ENCODE data around the gene DTX1.

The DTX1 gene

DNA sequence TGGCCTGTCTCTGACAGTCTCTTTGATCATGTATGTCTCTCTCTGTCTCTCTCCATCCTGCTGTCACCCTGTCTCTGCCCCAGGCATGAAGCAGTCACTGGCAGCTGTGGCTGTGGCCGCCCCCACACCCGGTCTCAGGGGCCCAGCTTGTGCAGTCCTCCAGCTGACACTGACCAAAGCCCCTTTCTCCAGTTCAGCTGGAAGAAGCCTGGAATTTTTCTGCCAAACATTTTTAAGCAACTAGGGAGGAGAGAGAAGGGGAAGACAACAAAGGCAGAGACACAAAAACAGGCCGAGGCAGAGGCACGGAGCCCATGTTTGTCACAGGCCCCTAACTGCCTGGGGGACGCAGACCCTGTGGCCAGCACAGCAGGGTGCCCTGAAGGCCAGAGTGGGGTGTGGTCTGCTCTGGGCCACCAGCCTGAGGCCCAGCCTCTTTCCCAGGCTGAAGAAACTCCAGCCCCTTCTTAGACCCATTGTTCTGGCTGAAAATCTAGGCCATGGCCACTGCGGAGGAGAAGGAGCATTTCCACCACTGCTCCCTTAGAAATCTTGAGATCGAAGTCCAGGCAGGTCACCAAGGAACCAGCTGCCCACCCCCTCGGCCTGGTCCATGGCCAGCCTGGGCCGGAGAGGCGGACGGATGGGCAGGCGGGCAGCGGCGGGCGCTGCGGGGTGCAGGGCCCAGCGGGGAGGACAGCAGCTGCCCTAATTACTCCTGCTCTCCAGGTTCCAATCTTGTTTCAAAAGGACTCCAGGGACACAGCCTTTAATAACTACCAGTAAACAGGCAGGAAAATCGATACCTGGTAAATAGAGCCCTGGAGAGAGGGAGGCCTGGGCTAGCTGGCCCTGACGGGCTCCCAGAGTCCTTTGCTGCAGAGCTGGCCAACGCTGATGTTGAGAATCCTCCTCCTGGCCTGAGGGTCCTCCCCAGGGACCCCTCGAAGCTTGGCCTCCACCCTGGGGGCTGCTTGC, 14.9 kb downstream of the DTX1 start:
- no peak for DNase-seq

DNA sequence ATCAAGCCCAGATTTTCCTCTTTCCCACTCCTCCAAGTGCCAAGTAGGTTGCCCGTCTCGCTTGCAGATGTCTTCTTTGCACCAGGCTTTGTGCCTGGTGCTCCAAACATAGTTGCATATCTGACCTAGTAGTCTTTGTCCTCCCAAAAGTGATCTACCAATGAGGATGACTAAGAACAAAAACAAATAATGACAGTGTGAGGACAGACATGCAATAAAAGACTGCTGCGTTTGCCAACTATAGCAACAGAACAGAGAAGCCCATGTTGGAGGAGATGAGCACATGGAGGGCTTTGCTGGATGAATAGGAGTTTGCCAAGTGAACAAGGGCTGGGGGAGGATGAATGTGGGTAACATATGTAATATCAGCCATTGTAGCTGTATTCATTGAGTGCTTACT, 15.6 kb downstream of the DTX1 start:
- DNase-seq, result no peak

DNA sequence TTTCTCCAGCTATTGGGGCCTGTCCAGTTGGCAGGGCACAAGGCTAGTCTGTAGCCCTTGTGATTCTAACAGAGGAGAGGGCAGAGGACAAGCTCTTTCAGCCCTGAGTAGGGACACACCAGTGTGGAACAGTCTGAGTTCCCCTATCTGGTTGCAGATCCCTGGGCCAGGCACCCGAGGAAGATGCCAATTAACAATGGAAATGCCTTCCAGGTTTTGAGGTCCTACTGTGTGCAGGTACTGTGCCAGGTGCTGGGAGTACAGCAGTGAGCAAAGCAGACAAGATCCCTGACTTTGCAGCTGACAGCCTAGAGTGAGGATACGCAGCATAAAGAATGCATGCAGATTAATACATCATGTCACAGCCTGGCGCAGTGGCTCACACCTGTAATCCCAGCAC, 17.1 kb downstream of the DTX1 start:
- DNase-seq, result no peak

DNA sequence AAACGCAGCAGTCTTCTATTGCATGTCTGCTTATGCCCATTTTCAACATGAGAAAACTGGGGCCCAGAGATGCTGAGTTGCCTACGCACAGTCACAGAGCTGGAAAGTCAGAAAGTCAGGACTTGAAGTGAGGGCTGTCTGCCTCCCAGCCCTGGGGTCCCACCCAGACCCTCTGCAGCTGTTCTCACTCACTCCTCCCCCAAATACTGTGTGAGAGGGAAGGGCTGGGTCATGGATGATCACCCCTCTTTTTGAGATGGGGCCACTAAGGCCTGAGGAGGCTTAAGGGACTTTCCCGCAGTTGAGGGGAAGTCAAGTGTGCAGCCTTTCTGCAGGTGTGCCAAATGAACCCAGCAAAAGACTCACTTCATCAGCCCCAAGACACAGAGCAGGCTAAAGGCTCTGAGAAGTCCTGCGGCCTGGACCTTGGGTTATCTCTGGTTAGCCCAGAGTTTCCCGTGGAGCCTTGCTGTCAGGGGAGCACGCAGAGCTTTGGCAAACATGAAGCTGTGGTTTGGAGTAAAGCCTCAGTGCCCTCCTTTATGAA, 18.7 kb downstream of the DTX1 start:
- DNase-seq, result no peak

DNA sequence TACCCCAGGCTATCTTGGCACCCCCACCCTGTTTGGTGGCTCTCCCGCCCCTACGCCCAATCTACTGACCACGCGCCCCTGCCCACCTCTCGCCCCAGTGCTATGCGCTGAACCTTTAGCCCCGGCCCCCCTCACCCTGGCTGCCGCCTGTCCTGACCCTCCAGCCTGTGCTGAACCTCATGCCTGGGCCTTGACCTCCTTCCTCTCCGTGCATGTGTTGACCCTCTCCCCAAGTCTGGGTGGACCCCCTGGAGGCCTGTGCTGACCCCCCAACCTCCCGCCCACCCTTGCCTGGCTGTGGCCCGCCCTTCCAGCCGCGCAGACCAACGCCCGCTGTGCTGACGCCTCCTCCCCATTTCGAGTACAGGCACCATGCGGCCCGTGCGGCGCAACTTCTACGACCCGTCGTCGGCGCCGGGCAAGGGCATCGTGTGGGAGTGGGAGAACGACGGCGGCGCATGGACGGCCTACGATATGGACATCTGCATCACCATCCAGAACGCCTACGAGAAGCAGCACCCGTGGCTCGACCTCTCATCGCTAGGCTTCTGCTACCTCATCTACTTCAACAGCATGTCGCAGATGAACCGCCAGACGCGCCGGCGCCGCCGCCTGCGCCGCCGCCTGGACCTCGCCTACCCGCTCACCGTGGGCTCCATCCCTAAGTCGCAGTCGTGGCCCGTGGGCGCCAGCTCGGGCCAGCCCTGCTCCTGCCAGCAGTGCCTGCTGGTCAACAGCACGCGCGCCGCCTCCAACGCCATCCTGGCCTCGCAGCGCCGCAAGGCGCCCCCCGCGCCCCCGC, 20.7 kb downstream of the DTX1 start:
- peak in 1 of 3 donors; percentile 36 for DNase-seq

DNA sequence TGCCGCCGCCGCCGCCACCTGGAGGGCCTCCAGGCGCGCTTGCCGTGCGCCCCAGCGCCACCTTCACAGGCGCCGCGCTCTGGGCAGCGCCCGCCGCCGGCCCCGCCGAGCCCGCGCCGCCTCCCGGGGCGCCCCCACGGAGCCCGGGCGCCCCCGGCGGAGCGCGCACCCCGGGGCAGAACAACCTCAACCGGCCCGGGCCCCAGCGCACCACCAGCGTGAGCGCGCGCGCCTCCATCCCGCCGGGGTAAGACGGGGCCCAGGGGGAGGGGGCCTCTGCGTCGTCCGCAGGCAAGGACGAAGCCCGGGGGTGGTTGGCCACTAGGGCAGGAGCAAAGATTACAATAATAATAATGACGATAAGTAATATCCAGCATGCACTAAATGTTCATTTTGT, 21.3 kb downstream of the DTX1 start:
- DNase-seq, result no peak

DNA sequence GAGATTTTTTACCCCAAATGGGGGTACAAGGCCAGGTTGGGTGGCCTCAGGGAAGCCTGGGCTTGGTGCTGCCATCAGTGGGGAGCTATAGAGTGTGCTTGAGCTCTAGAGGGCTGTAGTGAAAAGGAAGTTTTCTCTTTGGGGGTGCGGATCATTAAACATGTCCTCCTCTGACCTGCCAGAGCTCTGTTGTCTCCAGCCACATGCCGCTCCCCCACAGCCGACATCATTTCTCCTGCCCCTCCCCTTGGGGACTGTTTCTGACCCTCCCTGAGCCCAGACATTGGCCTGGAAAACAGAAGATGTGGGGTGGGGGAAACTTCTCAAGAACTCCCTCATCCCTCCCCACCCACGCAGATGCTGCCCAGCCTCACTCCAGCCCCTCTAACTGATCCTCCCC, 25.3 kb downstream of the DTX1 start:
- peak; percentile 48 to 73 (median 72) for DNase-seq

DNA sequence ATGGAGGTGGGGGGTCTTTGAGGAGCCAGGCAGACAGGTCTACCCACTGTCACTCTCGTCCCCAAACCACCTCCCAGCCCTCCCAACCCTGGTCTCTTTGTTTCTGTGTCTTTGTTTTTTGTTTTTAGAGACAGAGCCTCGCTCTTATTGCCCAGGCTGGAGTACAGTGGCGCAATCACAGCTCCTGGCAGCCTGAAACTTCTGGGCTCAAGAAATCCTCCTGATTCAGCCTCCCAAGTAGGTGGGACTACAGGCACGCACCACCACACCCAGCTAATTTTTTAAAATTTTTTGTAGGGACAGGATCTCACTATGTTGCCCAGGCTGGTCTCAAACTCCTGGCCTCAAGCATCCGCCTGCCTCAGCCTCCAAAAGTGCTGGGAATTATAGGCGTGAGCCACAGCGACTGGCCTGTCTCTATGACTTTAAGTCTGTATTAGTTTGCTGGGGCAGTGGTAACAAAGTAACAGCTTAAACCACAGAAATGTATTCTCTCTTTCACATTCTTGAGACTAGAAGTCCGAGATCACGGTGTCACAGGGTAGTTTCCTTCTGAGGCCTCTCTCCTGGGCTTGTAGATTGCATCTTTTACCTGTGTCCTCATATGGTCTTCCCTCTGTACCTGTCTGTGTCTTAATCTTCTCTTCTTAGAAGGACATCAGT, 26.1 kb downstream of the DTX1 start:
- no peak for DNase-seq

DNA sequence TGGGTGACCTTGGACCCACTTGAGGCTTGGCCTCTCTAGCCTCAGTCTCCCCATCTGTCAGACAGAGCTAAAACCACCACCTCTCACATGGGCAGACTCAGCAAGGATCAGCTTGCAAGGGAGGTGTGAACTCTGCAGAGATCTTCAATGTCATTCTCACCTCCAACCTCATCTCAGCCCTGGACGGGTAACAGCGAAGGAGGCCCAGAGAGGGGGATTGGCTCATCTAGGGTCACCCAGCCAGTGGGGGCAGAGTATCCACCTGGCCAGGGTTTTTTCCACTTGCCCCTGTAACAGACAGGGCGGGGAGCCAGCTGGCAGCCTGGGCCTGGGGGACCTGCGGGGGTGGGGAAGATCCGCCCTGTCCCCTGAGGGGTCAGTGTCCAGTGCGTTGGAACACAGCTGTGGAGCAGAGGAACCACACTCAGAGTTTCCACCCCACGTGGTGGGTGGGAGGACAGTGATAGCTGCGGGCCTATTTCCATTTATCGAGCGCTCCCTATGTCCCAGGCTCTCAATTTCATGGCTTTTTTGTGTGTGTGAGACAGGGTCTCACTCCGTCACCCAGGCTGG, 27.4 kb downstream of the DTX1 start:
- DNase-seq, result no peak

DNA sequence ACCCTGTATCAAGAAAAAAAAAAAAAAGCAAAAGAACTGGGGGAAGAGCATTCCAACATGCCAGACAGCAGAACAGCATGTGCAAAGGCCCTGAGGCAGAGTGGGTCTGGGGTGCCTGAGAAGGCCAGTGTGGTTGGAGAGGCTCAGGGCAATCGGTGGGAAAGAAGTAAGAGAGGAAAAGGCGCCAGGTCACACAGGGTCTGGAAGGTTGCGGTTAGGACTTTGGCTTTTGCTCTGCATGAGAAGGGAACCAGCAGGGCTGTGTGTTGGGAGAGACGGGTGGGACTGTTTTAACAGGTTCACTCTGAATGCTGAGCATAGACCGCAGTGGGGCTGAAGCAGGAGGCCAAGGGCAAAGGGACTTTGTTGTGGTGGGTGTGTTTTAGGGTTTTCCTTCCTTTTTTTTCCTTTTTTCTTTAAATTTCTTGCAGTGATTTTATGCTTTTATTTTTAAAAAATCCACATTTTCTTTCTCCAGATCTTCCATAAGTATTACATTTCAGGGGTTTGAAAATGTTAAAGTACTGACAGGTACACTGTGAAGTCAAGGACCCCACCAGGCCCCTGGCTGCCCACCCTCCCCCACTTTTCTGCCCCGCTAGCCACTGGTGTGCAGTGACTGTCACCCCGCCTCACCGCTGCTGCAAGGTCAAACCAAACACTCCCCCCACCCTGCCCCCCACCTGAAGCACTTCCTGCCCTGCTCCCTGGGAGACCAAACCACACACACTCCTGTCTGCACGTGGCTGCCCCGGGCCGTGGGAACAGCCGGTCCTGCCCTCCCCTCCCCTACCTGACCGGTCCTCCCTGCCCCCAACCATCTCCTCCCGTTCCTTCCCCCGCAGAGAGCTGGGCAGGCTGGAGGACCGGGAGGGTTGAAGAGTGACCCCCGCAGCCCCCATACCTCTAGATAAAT, 30.0 kb downstream of the DTX1 start:
- no peak for DNase-seq

DNA sequence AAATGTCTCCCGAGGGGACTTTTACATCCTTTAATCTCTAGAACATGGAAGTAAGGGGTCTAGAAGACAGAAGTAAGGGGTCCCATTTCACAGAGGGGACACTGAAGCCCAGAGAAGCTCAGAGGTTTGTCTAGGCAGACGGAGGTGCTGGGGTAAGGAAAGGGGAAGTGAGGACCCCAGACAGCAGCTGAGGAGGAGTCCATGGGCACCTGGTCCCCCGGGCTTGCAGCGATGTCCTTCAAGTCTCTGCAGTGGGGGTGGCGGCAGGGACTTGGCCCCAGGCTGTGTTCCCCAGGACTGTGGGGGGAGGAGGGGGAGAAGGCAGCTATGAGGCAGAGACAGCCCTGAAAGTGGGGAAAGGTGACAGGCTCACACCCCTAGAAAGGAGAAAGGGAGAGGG, 30.7 kb downstream of the DTX1 start:
- DNase-seq, result no peak

DNA sequence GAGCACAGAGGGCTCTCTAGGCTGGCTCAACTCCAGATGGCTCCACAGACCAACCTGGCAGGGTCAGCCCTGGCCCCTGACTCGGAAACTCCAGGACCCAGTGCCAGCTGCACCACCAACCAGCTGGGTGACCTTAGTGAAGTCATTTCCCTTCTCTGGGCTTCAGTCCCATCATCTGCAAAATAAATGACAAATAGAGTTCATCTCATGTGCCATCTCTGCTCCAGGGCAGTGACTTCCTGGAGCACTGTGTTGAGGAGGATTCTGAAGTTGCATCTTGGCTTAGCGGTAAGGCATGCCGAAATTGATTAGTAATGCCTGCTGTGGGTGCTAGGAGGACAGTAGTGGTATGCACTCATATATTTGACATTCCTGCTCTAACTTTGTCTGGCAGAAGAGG, 31.5 kb downstream of the DTX1 start:
- DNase-seq, result no peak

DNA sequence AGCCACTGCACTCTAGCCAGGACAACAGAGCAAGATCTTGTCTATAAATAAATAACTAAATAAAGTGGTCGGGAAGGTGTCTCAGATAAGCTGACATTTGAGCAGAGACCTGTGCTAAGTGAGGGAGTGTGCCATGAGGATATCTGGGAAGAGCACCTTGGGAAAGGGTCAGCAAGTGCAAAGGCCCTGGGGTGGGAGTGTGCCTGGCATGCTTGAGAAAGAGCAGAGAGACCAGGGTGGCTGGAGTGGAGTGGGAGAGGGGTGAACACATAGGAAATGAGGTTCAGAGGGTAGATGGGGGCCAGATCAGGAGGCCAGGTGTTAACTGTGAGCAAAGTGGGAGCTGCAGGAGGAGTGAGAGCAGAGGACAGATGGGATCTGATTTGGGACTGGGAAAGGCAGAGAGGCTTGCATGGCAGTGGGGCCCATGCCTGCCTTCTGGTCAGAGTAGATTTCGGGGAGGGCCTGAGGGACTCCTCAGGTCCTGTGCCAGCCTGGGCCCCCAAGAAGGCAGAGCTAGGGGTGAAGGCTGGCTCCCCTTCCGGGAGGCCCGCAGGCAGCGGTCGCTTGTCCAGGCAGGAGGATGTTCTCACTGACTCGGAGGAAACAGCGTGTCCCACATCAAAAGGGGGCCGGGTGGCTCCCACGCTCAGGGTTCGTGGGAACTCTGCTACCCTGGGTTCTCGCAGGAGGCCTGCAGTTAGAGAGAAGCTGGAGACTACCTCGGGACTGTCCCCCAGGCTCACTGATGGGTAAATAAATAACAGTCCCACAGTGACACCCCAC, 32.6 kb downstream of the DTX1 start:
- no peak for DNase-seq

DNA sequence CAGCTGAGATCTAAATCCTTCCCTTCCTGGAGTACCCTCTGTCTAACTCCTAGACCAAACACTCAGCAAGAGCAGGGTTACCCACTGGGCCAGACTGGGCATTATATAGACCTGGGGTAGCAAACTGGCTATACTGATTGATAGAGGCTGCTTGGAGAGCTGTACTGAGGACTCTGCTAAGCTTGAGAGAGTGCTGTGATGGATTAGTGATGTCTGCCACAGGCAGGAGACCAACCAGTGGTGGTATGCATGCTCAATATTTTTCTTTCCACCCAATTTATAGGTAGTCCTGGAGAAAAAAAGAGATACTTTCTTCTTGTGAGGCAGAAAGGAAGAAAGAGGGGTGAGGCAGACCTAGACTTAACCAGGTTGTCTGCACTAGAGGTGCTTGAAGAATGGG, 33.3 kb downstream of the DTX1 start:
- no peak for DNase-seq

DNA sequence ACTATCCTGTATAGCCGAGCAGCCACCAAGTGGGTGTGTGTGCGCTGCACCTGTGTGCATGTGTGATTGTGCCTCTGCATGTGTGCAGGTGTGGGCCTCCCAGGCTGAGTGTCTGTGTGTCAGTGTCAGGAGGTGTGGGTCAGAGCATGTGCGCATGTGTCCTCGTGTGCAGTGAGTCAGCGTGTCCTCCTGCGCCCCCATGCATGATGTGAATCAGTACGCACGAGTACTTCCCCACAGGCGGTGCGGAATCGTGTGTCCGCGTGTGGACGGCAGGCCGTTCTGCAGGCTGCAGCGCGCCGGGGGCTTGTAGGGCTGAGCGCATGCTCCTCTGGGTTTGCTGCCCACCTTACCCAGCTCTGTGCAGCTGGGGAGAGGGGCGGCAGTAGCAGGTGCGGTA, 34.2 kb downstream of the DTX1 start:
- no peak for DNase-seq

DNA sequence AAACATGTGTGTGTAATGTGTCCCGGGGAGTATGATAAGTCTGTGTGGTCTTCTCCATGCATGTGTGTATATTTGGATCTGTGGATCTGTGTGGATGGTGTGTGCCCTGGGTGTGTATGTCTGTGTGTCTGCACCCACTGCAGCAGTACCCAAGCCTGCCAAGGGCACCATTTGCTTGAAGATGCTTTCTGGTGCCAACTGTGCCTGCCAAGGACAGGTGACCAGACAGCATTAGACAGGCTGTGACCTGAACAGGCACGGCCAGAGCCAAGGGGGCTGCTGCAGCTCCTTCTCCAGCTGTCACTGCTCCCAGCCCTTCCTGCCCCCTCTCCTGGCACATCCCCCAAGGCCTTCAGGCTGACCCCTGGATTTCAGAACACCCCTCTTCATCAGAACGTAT, 35.0 kb downstream of the DTX1 start:
- no peak for DNase-seq

DNA sequence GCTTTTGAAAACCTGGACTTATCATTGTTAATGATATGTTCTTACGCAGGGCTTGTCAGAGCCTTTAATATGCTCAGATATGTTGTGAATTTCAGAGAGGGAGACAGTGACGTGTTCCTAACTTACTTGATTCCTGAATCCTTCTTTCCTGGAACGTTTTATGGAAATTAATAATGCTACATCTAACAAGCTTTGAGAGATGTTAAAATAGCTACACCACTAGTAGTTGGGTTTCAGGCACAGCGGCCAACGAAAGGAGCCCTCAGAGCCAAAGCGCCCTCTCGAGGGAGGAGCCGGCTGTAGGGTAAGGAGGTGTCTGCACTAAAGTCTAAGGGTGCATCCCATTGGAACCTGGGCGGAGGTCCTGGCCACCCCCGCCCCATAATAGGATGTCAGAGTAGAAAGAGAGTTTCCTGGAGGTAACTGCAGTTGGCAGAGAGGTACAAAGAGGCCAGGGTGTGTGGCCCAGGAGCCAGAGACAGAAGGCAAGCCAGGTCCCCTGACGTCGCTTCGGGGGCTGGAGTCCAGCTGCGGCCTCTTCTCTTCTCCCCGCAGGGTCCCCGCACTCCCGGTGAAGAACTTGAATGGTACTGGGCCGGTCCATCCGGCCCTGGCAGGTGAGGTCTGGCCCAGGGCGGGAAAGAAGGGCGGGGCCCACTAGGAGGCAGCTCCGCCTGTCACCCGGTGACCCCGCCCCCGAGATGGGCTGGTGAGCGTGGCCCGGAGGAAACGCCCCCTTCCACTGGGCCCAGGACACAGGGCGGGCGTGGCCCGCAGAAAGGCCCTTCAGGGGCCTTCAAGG, 36.3 kb downstream of the DTX1 start:
- DNase-seq, result peak; percentile 52 to 76 (median 61)

DNA sequence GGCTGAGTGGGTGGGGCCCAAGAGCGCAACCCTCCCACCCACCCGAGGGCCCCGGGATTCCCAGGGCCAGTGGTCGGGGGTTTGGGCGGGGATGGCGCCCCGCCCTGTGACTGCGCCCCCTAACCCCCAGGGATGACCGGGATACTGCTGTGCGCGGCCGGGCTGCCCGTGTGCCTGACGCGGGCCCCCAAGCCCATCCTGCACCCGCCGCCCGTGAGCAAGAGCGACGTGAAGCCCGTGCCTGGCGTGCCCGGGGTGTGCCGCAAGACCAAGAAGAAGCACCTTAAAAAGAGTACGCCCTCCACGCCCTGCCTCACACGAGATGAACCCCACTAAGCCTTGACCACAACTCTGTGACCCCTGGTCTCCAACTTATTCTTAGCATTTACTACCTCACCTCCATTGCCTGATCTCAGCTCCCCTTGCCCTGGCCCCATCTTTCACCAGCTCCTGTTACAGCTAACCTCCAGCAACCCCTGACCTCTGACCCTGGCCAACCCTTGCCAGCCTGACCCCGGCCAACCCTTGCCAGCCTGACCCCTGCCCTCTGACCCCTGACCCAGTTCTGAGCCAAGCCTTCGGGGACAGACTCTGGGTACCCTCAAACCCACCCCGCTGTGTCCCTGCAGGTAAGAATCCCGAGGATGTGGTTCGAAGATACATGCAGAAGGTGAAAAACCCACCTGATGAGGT, 37.0 kb downstream of the DTX1 start:
- no peak for DNase-seq

DNA sequence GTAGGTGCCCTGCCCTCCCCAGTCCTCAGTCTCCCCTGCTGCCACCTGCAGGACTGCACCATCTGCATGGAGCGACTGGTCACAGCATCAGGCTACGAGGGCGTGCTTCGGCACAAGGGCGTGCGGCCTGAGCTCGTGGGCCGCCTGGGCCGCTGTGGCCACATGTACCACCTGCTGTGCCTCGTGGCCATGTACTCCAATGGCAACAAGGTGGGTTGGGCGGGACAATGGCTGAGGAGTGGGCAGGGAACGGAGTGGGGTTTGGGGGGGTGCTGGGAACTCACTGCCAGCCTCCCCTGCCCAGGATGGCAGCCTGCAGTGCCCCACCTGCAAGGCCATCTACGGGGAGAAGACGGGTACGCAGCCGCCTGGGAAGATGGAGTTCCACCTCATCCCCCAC, 38.2 kb downstream of the DTX1 start:
- DNase-seq, result no peak

Measured in suppressor macrophage treated with lipopolysaccharide for 1 hour (primary cell).